IPS-18a (cell line): ENCODE measurements around the gene SIRT2.

Source experiments
- H3K27ac ChIP-seq: one replicate; pipeline ENCODE4 v1.5.1; 2013; ENCODE audit warnings: low read length
- H3K27me3 ChIP-seq: one replicate; pipeline ENCODE4 v1.6.1; 2013; ENCODE audit warnings: mild to moderate bottlenecking, low read length; ENCODE audit not compliant: control insufficient read depth, insufficient read depth
- H3K36me3 ChIP-seq: one replicate; pipeline ENCODE4 v1.6.1; 2013; ENCODE audit warnings: low read depth, low read length; ENCODE audit not compliant: control insufficient read depth
- H3K4me1 ChIP-seq: one replicate; pipeline ENCODE4 v1.6.1; 2013; ENCODE audit warnings: low read depth, low read length; ENCODE audit not compliant: control insufficient read depth
- H3K4me3 ChIP-seq: one replicate; pipeline ENCODE4 v1.5.1; 2013; ENCODE audit warnings: low read length
- H3K9ac ChIP-seq: one replicate; pipeline ENCODE4 v1.6.1; 2013; ENCODE audit warnings: mild to moderate bottlenecking, low read length, moderate library complexity
- H3K9me3 ChIP-seq: one replicate; pipeline ENCODE4 v1.6.1; 2013; ENCODE audit warnings: low read depth, low read length; ENCODE audit not compliant: control insufficient read depth

Gene SIRT2

GRCh38 chr19:38917921-38918491 is 18.6 kb upstream of the SIRT2 start:
- Histone ChIP-seq H3K4me3 (no peak overlapping the region), H3K4me1 (no peaks in the 10 kb centered on the region), H3K9ac (no peak overlapping the region), H3K36me3 (peaks cover 22% of the 10 kb centered on the region), H3K27ac (no peak overlapping the region), H3K9me3 (no peaks in the 10 kb centered on the region), H3K27me3 (no peaks in the 10 kb centered on the region)

- Histone ChIP-seq H3K27ac (no peak overlapping the region), H3K9ac (no peak overlapping the region), H3K27me3 (no peaks in the 10 kb centered on the region), H3K36me3 (peaks cover 22% of the 10 kb centered on the region), H3K4me1 (no peaks in the 10 kb centered on the region), H3K4me3 (no peak overlapping the region), H3K9me3 (no peaks in the 10 kb centered on the region)
These were observed 18.1 kb upstream of the SIRT2 start for GRCh38 chr19:38917516-38917915.

GRCh38 chr19:38915329-38916321 is 16.2 kb upstream of the SIRT2 start:
- H3K4me1 ChIP-seq, result no peaks in the 10 kb centered on the region
- no peak overlapping the region for H3K9ac ChIP-seq
- peaks cover 5% of the 10 kb centered on the region for H3K36me3 ChIP-seq
- H3K27ac ChIP-seq, result no peak overlapping the region
- no peaks in the 10 kb centered on the region for H3K9me3 ChIP-seq
- H3K4me3 ChIP-seq, result no peak overlapping the region
- no peaks in the 10 kb centered on the region for H3K27me3 ChIP-seq

- Histone ChIP-seq H3K4me3 (no peak overlapping the region), H3K27me3 (no peaks in the 10 kb centered on the region), H3K9me3 (no peaks in the 10 kb centered on the region), H3K36me3 (no peaks in the 10 kb centered on the region), H3K9ac (no peak overlapping the region), H3K4me1 (no peaks in the 10 kb centered on the region), H3K27ac (no peak overlapping the region)
These were observed 14.5 kb upstream of the SIRT2 start for GRCh38 chr19:38913958-38914357.

- no peaks in the 10 kb centered on the region for H3K27me3 ChIP-seq
- H3K9ac ChIP-seq, result no peak overlapping the region
- H3K36me3 ChIP-seq, result no peaks in the 10 kb centered on the region
- no peaks in the 10 kb centered on the region for H3K4me1 ChIP-seq
- H3K9me3 ChIP-seq, result no peaks in the 10 kb centered on the region
- no peak overlapping the region for H3K4me3 ChIP-seq
- no peak overlapping the region for H3K27ac ChIP-seq
These were observed 13.4 kb upstream of the SIRT2 start for GRCh38 chr19:38912600-38913514.

- Histone ChIP-seq H3K9me3 (no peaks in the 10 kb centered on the region), H3K27me3 (no peaks in the 10 kb centered on the region), H3K27ac (no peak overlapping the region), H3K4me1 (no peaks in the 10 kb centered on the region), H3K9ac (no peak overlapping the region), H3K4me3 (no peak overlapping the region), H3K36me3 (no peaks in the 10 kb centered on the region)
These were observed 12.1 kb upstream of the SIRT2 start for GRCh38 chr19:38911388-38912001.

GRCh38 chr19:38910488-38910887 is 11.1 kb upstream of the SIRT2 start:
- Histone ChIP-seq H3K27ac (no peak overlapping the region), H3K9ac (no peak overlapping the region), H3K36me3 (peaks cover 4% of the 10 kb centered on the region), H3K27me3 (no peaks in the 10 kb centered on the region), H3K4me3 (no peak overlapping the region), H3K4me1 (no peaks in the 10 kb centered on the region), H3K9me3 (no peaks in the 10 kb centered on the region)

GRCh38 chr19:38908911-38909310 is 9.5 kb upstream of the SIRT2 start:
- no peak overlapping the region for H3K4me3 ChIP-seq
- no peaks in the 10 kb centered on the region for H3K4me1 ChIP-seq
- H3K9ac ChIP-seq, result no peak overlapping the region
- no peaks in the 10 kb centered on the region for H3K27me3 ChIP-seq
- no peak overlapping the region for H3K27ac ChIP-seq
- H3K9me3 ChIP-seq, result no peaks in the 10 kb centered on the region
- peaks cover 7% of the 10 kb centered on the region for H3K36me3 ChIP-seq

- H3K4me3 ChIP-seq, result no peak overlapping the region
- H3K9me3 ChIP-seq, result no peaks in the 10 kb centered on the region
- no peak overlapping the region for H3K9ac ChIP-seq
- no peaks in the 10 kb centered on the region for H3K4me1 ChIP-seq
- no peaks in the 10 kb centered on the region for H3K27me3 ChIP-seq
- H3K36me3 ChIP-seq, result peaks cover 7% of the 10 kb centered on the region
- no peak overlapping the region for H3K27ac ChIP-seq
These were observed 8.3 kb upstream of the SIRT2 start for GRCh38 chr19:38907670-38908069.

GRCh38 chr19:38907227-38907626 is 7.8 kb upstream of the SIRT2 start:
- H3K4me3 ChIP-seq, result no peak overlapping the region
- H3K27ac ChIP-seq, result no peak overlapping the region
- no peak overlapping the region for H3K9ac ChIP-seq
- H3K4me1 ChIP-seq, result no peaks in the 10 kb centered on the region
- no peaks in the 10 kb centered on the region for H3K27me3 ChIP-seq
- H3K36me3 ChIP-seq, result peaks cover 7% of the 10 kb centered on the region
- H3K9me3 ChIP-seq, result no peaks in the 10 kb centered on the region

- Histone ChIP-seq H3K27ac (no peak overlapping the region), H3K9ac (no peak overlapping the region), H3K9me3 (no peaks in the 10 kb centered on the region), H3K4me1 (no peaks in the 10 kb centered on the region), H3K4me3 (no peak overlapping the region), H3K27me3 (no peaks in the 10 kb centered on the region), H3K36me3 (peaks cover 7% of the 10 kb centered on the region)
These were observed 6.2 kb upstream of the SIRT2 start for GRCh38 chr19:38905620-38906019.
